IPS-18a (cell line): ENCODE results near the gene SKAP2.

ENCODE experiments used
- H3K27ac ChIP-seq: one replicate; pipeline ENCODE4 v1.5.1; 2013; ENCODE audit warnings: low read length
- H3K27me3 ChIP-seq: one replicate; pipeline ENCODE4 v1.6.1; 2013; ENCODE audit warnings: mild to moderate bottlenecking, low read length; ENCODE audit not compliant: control insufficient read depth, insufficient read depth
- H3K36me3 ChIP-seq: one replicate; pipeline ENCODE4 v1.6.1; 2013; ENCODE audit warnings: low read depth, low read length; ENCODE audit not compliant: control insufficient read depth
- H3K4me1 ChIP-seq: one replicate; pipeline ENCODE4 v1.6.1; 2013; ENCODE audit warnings: low read depth, low read length; ENCODE audit not compliant: control insufficient read depth
- H3K4me3 ChIP-seq: one replicate; pipeline ENCODE4 v1.5.1; 2013; ENCODE audit warnings: low read length
- H3K9ac ChIP-seq: one replicate; pipeline ENCODE4 v1.6.1; 2013; ENCODE audit warnings: mild to moderate bottlenecking, low read length, moderate library complexity
- H3K9me3 ChIP-seq: one replicate; pipeline ENCODE4 v1.6.1; 2013; ENCODE audit warnings: low read depth, low read length; ENCODE audit not compliant: control insufficient read depth

SKAP2 gene

DNA sequence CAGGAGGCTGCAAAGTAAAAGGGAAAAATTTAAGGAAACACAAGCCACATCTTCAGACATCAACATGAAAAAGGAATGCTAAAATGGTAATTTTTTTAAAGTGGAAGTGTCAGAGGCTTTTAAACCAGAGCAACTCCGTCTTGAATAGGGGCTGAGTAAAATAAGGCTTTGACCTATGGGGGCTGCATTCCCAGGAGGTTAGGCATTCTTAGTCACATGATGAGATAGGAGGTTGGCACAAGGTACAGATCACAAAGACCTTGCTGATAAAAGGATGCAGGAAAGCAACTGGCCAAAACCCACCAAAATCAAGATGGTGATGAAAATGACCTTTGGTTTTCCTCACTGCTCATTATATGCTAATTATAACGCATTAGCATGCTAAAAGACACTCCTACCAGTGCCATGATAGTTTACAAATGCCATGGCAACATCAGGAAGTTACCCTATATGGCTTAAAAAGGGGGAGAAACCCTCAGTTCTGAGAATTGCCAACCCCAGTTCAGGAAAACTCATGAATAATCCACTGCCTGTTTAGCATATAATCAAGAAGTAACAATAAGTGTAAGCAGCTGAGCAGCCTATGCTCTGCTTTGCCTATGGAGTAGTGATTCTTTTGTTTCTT, 128.3 kb downstream of the SKAP2 start:
- Histone ChIP-seq H3K27ac (peak overlapping the region; percentile 47), H3K9me3 (no peaks in the 10 kb centered on the region), H3K4me3 (no peak overlapping the region), H3K9ac (no peak overlapping the region), H3K4me1 (peaks cover 15% of the 10 kb centered on the region), H3K27me3 (no peaks in the 10 kb centered on the region), H3K36me3 (no peaks in the 10 kb centered on the region)

DNA sequence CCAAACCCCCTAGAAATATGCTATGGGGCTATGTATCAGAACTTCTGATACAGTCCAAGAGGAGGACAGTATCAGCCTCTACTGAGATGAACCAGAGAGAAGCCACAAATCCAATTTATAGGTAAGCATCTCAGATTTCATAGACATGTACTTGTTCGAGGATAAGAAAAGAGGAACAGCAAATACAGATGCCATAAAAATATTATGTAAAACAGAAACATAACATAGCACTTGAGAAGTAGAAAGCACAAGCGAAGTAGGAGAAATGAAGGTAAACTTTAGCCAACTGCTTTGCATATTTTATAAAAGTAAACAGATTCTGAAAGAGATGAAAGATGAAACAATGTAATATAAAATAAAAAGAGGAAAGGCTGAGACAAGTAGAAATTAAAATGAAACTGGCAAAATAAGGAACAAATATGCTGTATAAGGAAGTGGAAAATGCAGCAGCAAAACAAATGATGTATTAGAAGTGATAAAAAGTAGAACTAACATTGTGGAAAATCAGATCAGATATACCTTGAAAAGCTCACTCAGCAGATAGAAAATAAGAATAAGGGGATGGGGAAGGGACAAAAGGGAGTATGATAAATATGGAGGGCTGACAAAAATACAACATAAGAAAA, 135.1 kb downstream of the SKAP2 start:
- no peak overlapping the region for H3K4me3 ChIP-seq
- H3K36me3 ChIP-seq = no peaks in the 10 kb centered on the region
- H3K27ac ChIP-seq = no peak overlapping the region
- no peak overlapping the region for H3K9ac ChIP-seq
- no peaks in the 10 kb centered on the region for H3K9me3 ChIP-seq
- no peaks in the 10 kb centered on the region for H3K4me1 ChIP-seq
- H3K27me3 ChIP-seq = no peaks in the 10 kb centered on the region

DNA sequence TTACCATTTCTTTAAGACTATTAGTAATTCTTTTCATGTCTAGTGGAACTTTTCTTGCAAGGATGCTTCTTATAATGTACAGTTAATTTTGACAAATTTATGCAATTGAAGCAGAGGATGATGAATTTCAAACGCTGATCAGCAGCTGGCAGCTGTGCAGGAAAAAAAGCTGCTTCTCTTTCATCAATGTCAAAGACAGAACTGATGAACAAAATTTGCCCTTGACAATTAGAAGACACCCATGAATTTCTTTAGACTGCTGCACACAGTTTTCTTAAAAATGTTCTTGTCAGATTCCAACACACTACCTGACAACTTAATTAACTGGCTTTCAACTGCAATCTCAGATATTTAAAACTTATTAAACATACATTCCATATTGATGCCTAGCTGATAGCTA, 138.3 kb downstream of the SKAP2 start:
- Histone ChIP-seq H3K9me3 (no peaks in the 10 kb centered on the region), H3K4me3 (no peak overlapping the region), H3K4me1 (peaks cover 4% of the 10 kb centered on the region), H3K27ac (no peak overlapping the region), H3K36me3 (no peaks in the 10 kb centered on the region), H3K27me3 (no peaks in the 10 kb centered on the region), H3K9ac (no peak overlapping the region)

DNA sequence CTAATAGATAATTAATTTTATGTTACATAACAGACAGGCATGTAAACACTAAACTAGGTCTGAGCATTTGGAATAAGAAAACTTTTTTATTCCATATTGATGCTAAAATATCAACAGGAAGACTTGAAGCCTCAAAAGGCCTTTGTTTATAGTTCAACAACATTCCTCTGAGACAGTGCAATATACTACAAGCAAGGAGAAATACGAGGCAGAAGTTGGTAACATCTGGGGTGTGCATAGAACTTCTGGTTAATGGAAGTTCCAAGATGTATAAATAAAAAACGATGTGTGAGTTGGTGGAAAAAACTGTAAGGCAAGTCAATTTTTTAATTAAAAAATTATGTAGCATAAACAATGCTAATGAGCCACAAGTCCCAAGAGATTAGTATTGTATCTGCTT, 139.6 kb downstream of the SKAP2 start:
- Histone ChIP-seq H3K36me3 (no peaks in the 10 kb centered on the region), H3K27me3 (no peaks in the 10 kb centered on the region), H3K9ac (no peak overlapping the region), H3K9me3 (no peaks in the 10 kb centered on the region), H3K4me3 (no peak overlapping the region), H3K27ac (no peak overlapping the region), H3K4me1 (peaks cover 4% of the 10 kb centered on the region)

DNA sequence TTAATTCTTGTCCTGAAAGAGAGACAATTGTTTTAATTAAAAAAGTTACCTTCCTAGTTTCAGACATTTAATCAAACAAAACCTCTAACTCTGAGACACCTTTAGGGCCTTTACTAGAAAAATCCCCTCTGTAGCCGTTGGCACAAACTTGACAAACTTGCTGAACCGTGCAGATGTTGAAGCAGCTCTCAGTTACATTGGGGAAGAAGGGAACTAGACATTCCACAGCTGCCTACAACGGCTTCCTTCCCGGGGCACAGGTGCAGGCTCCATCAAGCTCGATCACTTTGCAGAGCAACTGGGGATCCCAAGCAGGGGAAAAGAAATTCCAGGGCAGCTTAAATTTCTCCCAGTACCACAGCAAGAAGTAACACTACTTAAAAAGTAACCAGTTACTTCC, 141.3 kb downstream of the SKAP2 start:
- Histone ChIP-seq H3K4me1 (peaks cover 4% of the 10 kb centered on the region), H3K9me3 (no peaks in the 10 kb centered on the region), H3K27me3 (no peaks in the 10 kb centered on the region), H3K27ac (no peak overlapping the region), H3K36me3 (no peaks in the 10 kb centered on the region), H3K9ac (no peak overlapping the region), H3K4me3 (no peak overlapping the region)

DNA sequence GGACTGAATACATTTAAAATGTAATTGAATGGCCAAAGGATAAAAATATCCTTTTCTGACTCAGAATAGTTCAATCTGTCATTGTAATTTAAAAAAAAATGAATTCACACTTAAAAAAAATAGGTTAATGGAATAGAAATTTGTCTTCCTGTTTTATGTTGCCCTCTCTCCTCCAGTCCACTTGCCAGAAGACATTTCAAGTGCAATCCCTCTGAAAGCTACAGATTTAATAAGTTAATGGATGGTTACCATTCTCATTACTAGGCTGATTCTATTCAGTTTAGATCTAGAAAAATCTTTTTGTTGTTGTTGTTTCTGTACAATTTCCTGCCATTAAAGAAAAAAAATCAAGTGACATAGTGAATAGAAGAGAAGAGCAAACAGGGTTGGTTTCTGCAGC, 142.9 kb downstream of the SKAP2 start:
- H3K27me3 ChIP-seq = no peaks in the 10 kb centered on the region

DNA sequence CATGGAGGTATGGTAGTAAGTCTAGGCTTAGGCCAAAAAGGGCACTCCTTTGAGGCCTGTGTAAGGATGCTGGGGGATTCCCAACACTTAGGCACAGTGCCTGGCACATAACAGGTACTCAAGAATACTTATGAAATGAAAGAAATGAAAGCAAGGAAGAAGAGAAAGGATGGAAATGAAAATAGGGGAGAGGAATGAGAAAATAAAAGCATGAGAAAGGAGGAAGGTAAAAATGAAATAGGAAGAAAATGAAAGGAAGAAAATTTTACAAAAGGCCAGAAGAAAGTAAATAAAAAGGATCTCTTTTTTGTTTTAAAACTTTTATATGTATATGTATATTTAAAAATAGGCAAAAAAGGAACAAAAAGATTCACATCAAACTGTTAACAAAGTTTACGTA, 146.3 kb downstream of the SKAP2 start:
- H3K36me3 ChIP-seq = no peaks in the 10 kb centered on the region
- H3K9ac ChIP-seq = no peak overlapping the region
- no peak overlapping the region for H3K27ac ChIP-seq
- no peaks in the 10 kb centered on the region for H3K27me3 ChIP-seq
- no peaks in the 10 kb centered on the region for H3K4me1 ChIP-seq
- H3K4me3 ChIP-seq = no peak overlapping the region
- H3K9me3 ChIP-seq = no peaks in the 10 kb centered on the region

More for the DNA sequence above, 142.9 kb downstream of the SKAP2 start:
- Histone ChIP-seq H3K36me3 (no peaks in the 10 kb centered on the region), H3K4me3 (no peak overlapping the region), H3K9me3 (no peaks in the 10 kb centered on the region), H3K4me1 (peaks cover 4% of the 10 kb centered on the region), H3K9ac (no peak overlapping the region), H3K27ac (no peak overlapping the region)

DNA sequence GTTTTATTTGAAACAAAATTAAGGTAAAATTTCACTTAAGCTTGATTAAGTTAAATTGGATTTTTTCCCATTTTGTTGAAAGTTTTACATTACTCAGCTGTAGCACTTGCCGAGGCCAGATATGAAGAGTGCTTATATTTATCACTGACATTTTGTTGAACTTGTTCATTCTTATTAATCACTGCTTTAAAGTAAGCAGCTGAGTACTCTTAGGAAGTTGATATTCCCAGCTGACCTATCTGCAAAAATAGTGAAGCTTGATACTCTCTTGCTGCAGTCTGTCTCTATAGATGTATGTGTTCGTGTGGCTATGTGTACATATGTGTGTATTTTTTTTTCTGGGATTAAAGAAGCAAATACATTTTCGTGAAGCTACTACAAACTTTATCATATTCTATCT, 150.0 kb downstream of the SKAP2 start:
- H3K9ac ChIP-seq = no peak overlapping the region
- H3K9me3 ChIP-seq = no peaks in the 10 kb centered on the region
- no peaks in the 10 kb centered on the region for H3K27me3 ChIP-seq
- no peak overlapping the region for H3K27ac ChIP-seq
- no peak overlapping the region for H3K4me3 ChIP-seq
- H3K4me1 ChIP-seq = no peaks in the 10 kb centered on the region
- no peaks in the 10 kb centered on the region for H3K36me3 ChIP-seq

DNA sequence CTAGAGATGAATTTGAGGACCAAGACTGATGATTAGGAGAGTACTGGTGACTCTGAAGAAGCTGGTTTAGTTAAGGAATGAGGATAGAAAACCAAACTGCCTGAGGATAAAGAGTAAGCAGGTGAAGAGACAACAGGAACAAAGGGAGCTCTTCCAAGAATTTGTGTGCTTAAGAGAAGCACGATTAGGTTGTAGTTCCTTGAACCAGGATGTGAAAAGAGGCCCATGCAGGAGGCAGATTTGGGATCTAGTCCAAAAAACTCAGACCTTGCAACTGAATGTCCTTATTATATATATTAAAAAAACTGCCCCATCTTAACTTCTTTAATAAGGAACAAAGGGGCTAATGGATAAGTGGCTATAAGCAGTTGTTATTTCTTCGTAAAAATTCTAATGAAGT, 150.4 kb downstream of the SKAP2 start:
- Histone ChIP-seq H3K4me1 (no peaks in the 10 kb centered on the region), H3K9me3 (no peaks in the 10 kb centered on the region), H3K9ac (no peak overlapping the region), H3K36me3 (no peaks in the 10 kb centered on the region), H3K27ac (no peak overlapping the region), H3K27me3 (no peaks in the 10 kb centered on the region), H3K4me3 (no peak overlapping the region)

DNA sequence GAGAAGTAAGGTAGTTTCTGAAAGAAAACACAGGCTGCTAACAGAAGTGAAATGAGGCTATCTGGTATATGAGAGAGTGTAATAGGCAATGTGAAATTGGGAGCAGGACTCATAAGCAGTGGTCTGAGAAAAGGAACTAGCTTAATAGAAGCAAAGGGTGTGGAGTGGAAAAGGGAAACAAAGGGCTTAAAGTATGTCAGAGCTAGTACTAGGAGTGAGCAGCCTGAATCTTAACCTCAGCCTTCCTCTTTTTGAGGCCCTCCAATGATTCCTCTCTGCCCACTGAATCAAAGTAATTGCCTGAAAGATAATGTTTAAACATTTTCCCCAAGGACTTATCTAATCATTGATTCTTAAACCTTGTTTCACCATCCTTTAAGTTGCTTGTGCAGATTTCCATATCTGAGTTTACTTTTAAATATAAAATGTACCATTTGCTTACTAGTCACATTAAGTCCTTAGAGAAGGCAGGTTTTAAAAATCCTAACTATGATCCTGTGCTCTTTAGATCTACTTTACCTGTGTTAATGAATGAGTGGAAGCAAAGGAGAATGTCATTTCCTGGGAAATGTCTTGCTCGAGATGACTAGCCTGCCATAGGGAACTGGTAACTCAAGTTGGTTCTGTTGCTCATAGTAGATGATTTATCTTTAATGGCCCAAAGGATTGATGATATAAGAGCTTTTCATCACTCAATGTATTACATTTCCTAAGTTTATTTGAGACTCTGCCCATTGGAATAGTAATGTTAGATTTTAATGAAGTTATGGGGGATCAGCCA, 155.0 kb downstream of the SKAP2 start:
- Histone ChIP-seq H3K9ac (no peak overlapping the region), H3K4me3 (no peak overlapping the region), H3K9me3 (no peaks in the 10 kb centered on the region), H3K4me1 (no peaks in the 10 kb centered on the region), H3K36me3 (no peaks in the 10 kb centered on the region), H3K27me3 (no peaks in the 10 kb centered on the region), H3K27ac (no peak overlapping the region)

DNA sequence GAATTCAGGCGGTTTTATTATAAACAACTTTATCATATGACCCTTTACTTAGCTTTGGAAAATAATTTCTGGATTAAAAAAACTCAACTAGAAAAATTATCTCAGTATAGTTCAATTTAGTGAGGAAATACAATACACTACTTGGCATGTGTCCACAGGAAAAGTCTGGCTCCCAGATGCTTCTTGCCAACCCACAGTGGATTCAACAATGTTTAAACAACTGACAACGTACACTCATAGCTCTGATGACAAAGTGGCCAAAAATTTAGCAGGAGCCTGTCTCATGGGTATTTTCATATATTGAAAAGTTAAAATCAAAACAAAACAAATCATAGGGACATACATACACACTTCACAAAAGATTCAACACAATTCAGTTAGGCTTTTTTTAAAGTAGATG, 158.8 kb downstream of the SKAP2 start:
- H3K4me1 ChIP-seq = no peaks in the 10 kb centered on the region
- H3K36me3 ChIP-seq = no peaks in the 10 kb centered on the region
- no peaks in the 10 kb centered on the region for H3K27me3 ChIP-seq
- no peaks in the 10 kb centered on the region for H3K9me3 ChIP-seq
- H3K9ac ChIP-seq = no peak overlapping the region
- no peak overlapping the region for H3K4me3 ChIP-seq
- no peak overlapping the region for H3K27ac ChIP-seq

DNA sequence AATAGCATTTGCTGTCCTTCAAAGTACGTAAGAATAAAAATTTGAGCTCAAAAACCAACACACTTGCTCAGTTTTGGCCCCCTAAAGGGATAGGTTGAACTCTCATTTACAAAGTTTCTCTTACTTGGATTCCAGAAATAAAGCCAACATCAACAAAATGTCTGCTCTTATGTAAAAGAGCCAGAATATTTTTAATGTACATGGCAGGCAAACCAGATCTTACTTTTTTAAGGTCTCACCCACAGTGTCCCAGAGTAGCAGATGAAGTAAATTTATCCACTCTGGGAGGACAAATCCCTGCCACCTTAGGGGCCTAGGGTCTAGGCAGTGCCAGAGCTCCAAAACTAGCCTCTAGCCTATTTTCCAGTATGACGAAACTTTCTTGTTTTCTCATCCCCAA, 159.6 kb downstream of the SKAP2 start:
- Histone ChIP-seq H3K4me3 (no peak overlapping the region), H3K27me3 (no peaks in the 10 kb centered on the region), H3K9ac (no peak overlapping the region), H3K36me3 (no peaks in the 10 kb centered on the region), H3K4me1 (no peaks in the 10 kb centered on the region), H3K27ac (no peak overlapping the region), H3K9me3 (no peaks in the 10 kb centered on the region)
